Stimulated activated CD8-positive, alpha-beta memory T cell treated with anti-CD3 and anti-CD28 coated beads, Interleukin-2, amount 100 ng/mL, for 48 hours (primary cell): Measurements from ENCODE around the gene FHIT.
"Not testable (repeated sequence)": the region's sequence is repeated elsewhere in the genome, so short reads cannot be mapped to it uniquely, and the experiment has no call there.

Experiments used
- DNase-seq, 2 donors: peaks; one replicate each; pipeline ENCODE4 v3.0.0-alpha.2; 2020; ENCODE audit warnings: low read depth in 2 of 2

Gene FHIT

GRCh38 chr3:61057464-61057863, 193.8 kb downstream of the FHIT start:
- DNase-seq, result no peak

GRCh38 chr3:61055447-61055846, 195.8 kb downstream of the FHIT start:
- DNase-seq, result no peak

- no peak for DNase-seq
These were observed 197.3 kb downstream of the FHIT start for GRCh38 chr3:61053781-61054496.

- no peak for DNase-seq
These were observed 198.4 kb downstream of the FHIT start for GRCh38 chr3:61052851-61053250.

- no peak for DNase-seq
These were observed 199.6 kb downstream of the FHIT start for GRCh38 chr3:61051666-61052065.

GRCh38 chr3:61045169-61045568, 206.1 kb downstream of the FHIT start:
- not testable (repeated sequence) for DNase-seq

GRCh38 chr3:61043156-61043555, 208.1 kb downstream of the FHIT start:
- DNase-seq, result no peak

- DNase-seq, result no peak
These were observed 210.6 kb downstream of the FHIT start for GRCh38 chr3:61040618-61041017.

GRCh38 chr3:61035573-61035972, 215.7 kb downstream of the FHIT start:
- no peak for DNase-seq

GRCh38 chr3:61032991-61033390, 218.3 kb downstream of the FHIT start:
- no peak for DNase-seq

GRCh38 chr3:61031503-61031902, 219.7 kb downstream of the FHIT start:
- DNase-seq, result no peak

- DNase-seq, result no peak
These were observed 220.7 kb downstream of the FHIT start for GRCh38 chr3:61030469-61031035.

- no peak for DNase-seq
These were observed 222.1 kb downstream of the FHIT start for GRCh38 chr3:61029194-61029593.

- DNase-seq, result no peak
These were observed 232.4 kb downstream of the FHIT start for GRCh38 chr3:61018807-61019206.

GRCh38 chr3:61017028-61017427, 234.2 kb downstream of the FHIT start:
- DNase-seq, result not testable (repeated sequence)

GRCh38 chr3:61015859-61016258, 235.4 kb downstream of the FHIT start:
- no peak for DNase-seq

- no peak for DNase-seq
These were observed 235.8 kb downstream of the FHIT start for GRCh38 chr3:61015408-61015807.

- no peak for DNase-seq
These were observed 242.3 kb downstream of the FHIT start for GRCh38 chr3:61008998-61009380.

GRCh38 chr3:61008153-61008997, 242.9 kb downstream of the FHIT start:
- DNase-seq, result no peak

- DNase-seq, result no peak
These were observed 245.7 kb downstream of the FHIT start for GRCh38 chr3:61005591-61005990.

GRCh38 chr3:60998858-60999257, 252.4 kb downstream of the FHIT start:
- DNase-seq, result no peak

- DNase-seq, result no peak
These were observed 258.9 kb downstream of the FHIT start for GRCh38 chr3:60992395-60992794.

GRCh38 chr3:60990442-60990730, 260.9 kb downstream of the FHIT start:
- DNase-seq, result no peak
